Activated naive CD4-positive, alpha-beta T cell treated with anti-CD3 and anti-CD28 coated beads, Interleukin-2, amount 10 ng/mL, durations not matched to agents 7 days and 5 days (primary cell): ENCODE data around the gene ZNF483.
A peak's percentile ranks its signal among the peaks of the same experiment; 100 is the strongest.
"Not testable (repeated sequence)": the region's sequence is repeated elsewhere in the genome, so short reads cannot be mapped to it uniquely, and the experiment has no call there.

Experiments
- CTCF ChIA-PET: fragments of 350-600 bp; sonication (Branson Sonifier 250); formaldehyde crosslinking; loops from one replicate; lab custom pipeline; 2021; ENCODE audit warnings: antibody characterized with exemption; lab: Charles Lee
- DNase-seq: peaks from one replicate; pipeline ENCODE4 v3.0.0-alpha.2; 2020
- H3K27ac Mint-ChIP-seq: one replicate; pipeline ENCODE4 v1.8.0; 2021; ENCODE audit warnings: mild to moderate bottlenecking, moderate library complexity, mixed read lengths
- H3K27me3 Mint-ChIP-seq: one replicate; pipeline ENCODE4 v1.8.0; 2021; ENCODE audit warnings: mild to moderate bottlenecking, mixed read lengths
- H3K36me3 Mint-ChIP-seq: one replicate; pipeline ENCODE4 v1.8.0; 2021; ENCODE audit warnings: mixed read lengths
- H3K4me1 Mint-ChIP-seq: one replicate; pipeline ENCODE4 v1.8.0; 2021; ENCODE audit warnings: mixed read lengths
- H3K4me3 Mint-ChIP-seq: one replicate; pipeline ENCODE4 v1.8.0; 2021; ENCODE audit warnings: mild to moderate bottlenecking, moderate library complexity, mixed read lengths
- H3K9me3 Mint-ChIP-seq: one replicate; pipeline ENCODE4 v1.8.0; 2021; ENCODE audit warnings: mixed read lengths

Gene ZNF483

DNA sequence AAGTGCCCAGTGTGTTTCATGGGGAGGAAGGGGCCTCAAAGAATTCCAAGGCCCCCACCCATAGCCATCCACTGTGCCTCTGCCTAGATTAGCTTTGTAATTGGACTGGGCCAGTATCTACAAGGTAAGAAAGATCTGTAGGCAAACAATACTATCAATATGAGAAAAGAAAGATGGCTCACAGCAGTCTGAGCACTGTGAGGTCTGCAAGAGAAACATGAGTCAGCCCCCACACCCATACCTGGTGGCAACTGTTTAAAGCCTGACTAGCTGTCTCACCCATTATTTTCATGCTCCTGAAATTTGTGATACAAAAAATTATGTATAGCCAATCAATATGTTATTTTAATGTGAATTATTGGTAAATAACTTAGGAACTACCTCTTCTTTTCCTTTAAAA, 10.0 kb upstream of the ZNF483 start:
- Mint-ChIP-seq H3K4me3 (no peak overlapping the region), H3K36me3 (no peaks in the 10 kb centered on the region), H3K4me1 (no peaks in the 10 kb centered on the region), H3K9me3 (peaks cover 4% of the 10 kb centered on the region), H3K27me3 (peaks cover 5% of the 10 kb centered on the region), H3K27ac (no peak overlapping the region)
- CTCF ChIA-PET: no interaction called here
- no peak for DNase-seq

- Mint-ChIP-seq H3K9me3 (no peaks in the 10 kb centered on the region), H3K27me3 (peaks cover 5% of the 10 kb centered on the region), H3K27ac (no peak overlapping the region), H3K4me3 (no peak overlapping the region), H3K36me3 (no peaks in the 10 kb centered on the region), H3K4me1 (no peaks in the 10 kb centered on the region)
- CTCF ChIA-PET: no interaction called here
- DNase-seq: no peak
These were observed 8.9 kb upstream of the ZNF483 start for GRCh38 chr9:111516061-111516465.

- H3K4me3 Mint-ChIP-seq: peak overlapping the region; percentile 83
- peaks cover 5% of the 10 kb centered on the region for H3K27me3 Mint-ChIP-seq
- peaks cover 21% of the 10 kb centered on the region for H3K4me1 Mint-ChIP-seq
- peaks cover 7% of the 10 kb centered on the region for H3K36me3 Mint-ChIP-seq
- DNase-seq: no peak
- CTCF ChIA-PET: no interaction called here
- no peak overlapping the region for H3K27ac Mint-ChIP-seq
- no peaks in the 10 kb centered on the region for H3K9me3 Mint-ChIP-seq
These were observed 286 bp upstream of the ZNF483 start for GRCh38 chr9:111524731-111525055.

DNA sequence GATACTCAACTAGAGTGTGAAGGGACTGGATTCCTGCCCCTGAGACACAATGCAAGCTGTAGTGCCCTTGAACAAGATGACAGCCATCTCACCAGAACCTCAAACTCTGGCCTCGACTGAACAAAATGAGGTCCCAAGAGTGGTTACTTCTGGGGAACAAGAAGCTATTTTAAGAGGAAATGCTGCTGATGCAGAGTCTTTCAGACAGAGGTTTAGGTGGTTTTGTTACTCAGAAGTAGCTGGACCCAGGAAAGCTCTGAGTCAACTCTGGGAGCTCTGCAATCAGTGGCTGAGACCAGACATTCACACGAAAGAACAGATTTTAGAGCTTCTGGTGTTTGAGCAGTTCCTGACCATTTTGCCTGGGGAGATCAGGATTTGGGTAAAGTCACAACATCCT, 2.4 kb downstream of the ZNF483 start:
- H3K9me3 Mint-ChIP-seq: peaks cover 3% of the 10 kb centered on the region
- CTCF ChIA-PET: interaction anchor here (0.9 kb wide), 1 partner anchor 70 kb away, joined by 3 read pairs; no protein-coding TSS in a partner anchor
- H3K4me3 Mint-ChIP-seq: no peak overlapping the region
- H3K27ac Mint-ChIP-seq: no peak overlapping the region
- peaks cover 21% of the 10 kb centered on the region for H3K4me1 Mint-ChIP-seq
- H3K27me3 Mint-ChIP-seq: peaks cover 5% of the 10 kb centered on the region
- DNase-seq: no peak
- peaks cover 7% of the 10 kb centered on the region for H3K36me3 Mint-ChIP-seq

GRCh38 chr9:111529787-111530186, 4.8 kb downstream of the ZNF483 start:
- DNase-seq: no peak
- no peaks in the 10 kb centered on the region for H3K27me3 Mint-ChIP-seq
- peaks cover 11% of the 10 kb centered on the region for H3K36me3 Mint-ChIP-seq
- H3K9me3 Mint-ChIP-seq: peaks cover 6% of the 10 kb centered on the region
- CTCF ChIA-PET: no interaction called here
- no peak overlapping the region for H3K27ac Mint-ChIP-seq
- peaks cover 17% of the 10 kb centered on the region for H3K4me1 Mint-ChIP-seq
- H3K4me3 Mint-ChIP-seq: no peak overlapping the region

DNA sequence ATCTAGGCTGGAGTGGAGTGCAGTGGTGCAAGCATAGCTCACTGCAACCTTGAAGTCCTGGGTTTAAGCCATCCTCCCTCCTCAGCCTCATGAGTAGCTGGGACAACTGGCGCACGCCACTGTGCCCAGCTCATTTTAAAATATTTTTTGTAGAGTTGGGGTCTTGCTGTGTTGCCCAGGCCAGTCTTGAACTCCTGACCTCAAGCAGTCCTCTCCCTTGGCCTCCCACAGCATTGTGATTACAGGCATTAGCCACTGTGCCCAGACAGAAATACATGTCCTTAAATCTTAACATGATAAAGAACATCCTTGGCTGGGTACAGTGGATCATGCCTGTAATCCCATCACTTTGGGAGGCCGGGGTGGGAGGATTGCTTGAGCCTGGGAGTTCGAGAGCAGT, 6.7 kb downstream of the ZNF483 start:
- H3K4me1 Mint-ChIP-seq: peaks cover 6% of the 10 kb centered on the region
- DNase-seq: no peak
- CTCF ChIA-PET: no interaction called here
- peaks cover 12% of the 10 kb centered on the region for H3K9me3 Mint-ChIP-seq
- no peak overlapping the region for H3K27ac Mint-ChIP-seq
- H3K27me3 Mint-ChIP-seq: no peaks in the 10 kb centered on the region
- H3K4me3 Mint-ChIP-seq: no peak overlapping the region
- H3K36me3 Mint-ChIP-seq: peaks cover 14% of the 10 kb centered on the region

- Mint-ChIP-seq H3K4me1 (no peaks in the 10 kb centered on the region), H3K9me3 (peaks cover 16% of the 10 kb centered on the region), H3K27me3 (no peaks in the 10 kb centered on the region), H3K4me3 (no peak overlapping the region), H3K27ac (no peak overlapping the region), H3K36me3 (peaks cover 16% of the 10 kb centered on the region)
- DNase-seq: no peak
- CTCF ChIA-PET: no interaction called here
These were observed 8.3 kb downstream of the ZNF483 start for GRCh38 chr9:111533099-111533790.

DNA sequence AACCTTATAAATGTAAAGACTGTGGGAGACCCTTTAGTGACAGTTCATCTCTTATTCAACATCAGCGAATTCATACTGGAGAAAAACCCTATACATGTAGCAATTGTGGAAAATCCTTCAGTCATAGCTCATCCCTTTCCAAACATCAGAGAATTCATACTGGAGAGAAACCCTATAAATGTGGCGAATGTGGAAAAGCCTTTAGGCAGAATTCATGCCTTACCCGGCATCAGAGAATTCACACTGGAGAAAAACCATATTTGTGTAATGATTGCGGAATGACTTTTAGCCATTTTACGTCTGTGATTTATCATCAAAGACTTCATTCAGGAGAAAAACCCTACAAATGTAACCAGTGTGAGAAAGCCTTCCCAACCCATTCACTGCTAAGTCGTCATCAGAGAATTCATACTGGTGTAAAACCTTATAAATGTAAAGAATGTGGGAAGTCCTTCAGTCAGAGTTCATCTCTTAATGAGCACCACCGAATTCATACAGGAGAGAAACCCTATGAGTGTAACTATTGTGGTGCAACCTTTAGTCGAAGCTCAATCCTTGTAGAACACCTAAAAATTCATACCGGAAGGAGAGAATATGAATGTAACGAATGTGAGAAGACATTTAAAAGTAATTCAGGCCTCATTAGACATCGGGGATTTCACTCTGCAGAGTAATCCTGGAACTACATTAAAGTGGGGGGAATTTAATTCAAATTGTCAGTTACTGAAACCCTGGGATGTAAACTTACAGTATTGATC, 17.7 kb downstream of the ZNF483 start:
- CTCF ChIA-PET: no interaction called here
- H3K36me3 Mint-ChIP-seq: peaks cover 30% of the 10 kb centered on the region

DNA sequence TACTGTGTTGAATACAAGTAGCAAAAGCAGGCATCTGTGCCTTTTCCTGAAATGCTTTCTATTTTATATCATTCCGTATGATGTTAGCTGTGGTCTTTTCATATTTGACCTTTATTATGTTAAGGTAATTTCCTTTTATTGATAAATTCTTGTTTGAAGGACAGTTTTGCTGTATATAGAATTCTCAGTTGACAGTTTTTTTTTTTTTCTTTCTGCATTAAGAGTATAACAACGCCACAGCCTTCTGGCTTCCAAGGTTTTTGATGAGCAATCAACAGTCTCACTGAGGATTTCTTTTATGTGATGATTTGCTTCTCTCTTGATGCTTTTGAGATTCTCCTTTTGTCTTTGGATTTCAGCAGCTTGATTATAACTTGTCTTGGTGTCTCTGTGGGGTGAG, 23.6 kb downstream of the ZNF483 start:
- H3K27ac Mint-ChIP-seq: no peak overlapping the region
- H3K27me3 Mint-ChIP-seq: no peaks in the 10 kb centered on the region
- peaks cover 61% of the 10 kb centered on the region for H3K9me3 Mint-ChIP-seq
- CTCF ChIA-PET: no interaction called here
- H3K4me1 Mint-ChIP-seq: no peaks in the 10 kb centered on the region
- peaks cover 8% of the 10 kb centered on the region for H3K36me3 Mint-ChIP-seq
- DNase-seq: no peak
- H3K4me3 Mint-ChIP-seq: no peak overlapping the region

More for the DNA sequence above, 17.7 kb downstream of the ZNF483 start:
- peaks cover 68% of the 10 kb centered on the region for H3K9me3 Mint-ChIP-seq
- H3K4me3 Mint-ChIP-seq: no peak overlapping the region
- no peak for DNase-seq
- no peaks in the 10 kb centered on the region for H3K27me3 Mint-ChIP-seq
- H3K4me1 Mint-ChIP-seq: no peaks in the 10 kb centered on the region
- no peak overlapping the region for H3K27ac Mint-ChIP-seq

DNA sequence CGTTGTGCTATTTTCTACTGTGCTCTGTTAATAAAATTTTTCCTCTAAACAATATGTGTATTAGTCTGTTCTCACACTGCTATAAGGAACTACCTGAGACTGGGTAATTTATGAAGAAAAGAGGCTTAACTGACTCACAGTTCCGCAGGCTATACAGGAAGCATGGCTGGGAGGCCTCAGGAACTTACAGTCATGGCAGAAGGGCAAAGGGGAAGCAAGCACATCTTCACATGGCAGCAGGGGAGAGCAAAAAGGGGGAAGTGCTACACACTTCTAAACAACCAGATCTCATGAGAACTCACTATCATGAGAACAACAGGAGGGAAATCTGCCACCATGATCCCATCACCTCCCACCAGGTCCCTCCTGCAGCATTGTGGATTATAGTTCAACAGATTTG, 30.4 kb downstream of the ZNF483 start:
- CTCF ChIA-PET, H3K4me3 Mint-ChIP-seq, H3K27me3 Mint-ChIP-seq, DNase-seq, H3K4me1 Mint-ChIP-seq, H3K36me3 Mint-ChIP-seq, H3K27ac Mint-ChIP-seq: not testable (repeated sequence)
- H3K9me3 Mint-ChIP-seq: peaks cover 55% of the 10 kb centered on the region

GRCh38 chr9:111559000-111559610, 34.1 kb downstream of the ZNF483 start:
- H3K27me3 Mint-ChIP-seq: no peaks in the 10 kb centered on the region
- H3K4me1 Mint-ChIP-seq: no peaks in the 10 kb centered on the region
- H3K4me3 Mint-ChIP-seq: no peak overlapping the region
- no peak for DNase-seq
- H3K36me3 Mint-ChIP-seq: no peaks in the 10 kb centered on the region
- H3K9me3 Mint-ChIP-seq: peaks cover 52% of the 10 kb centered on the region
- CTCF ChIA-PET: no interaction called here
- no peak overlapping the region for H3K27ac Mint-ChIP-seq

- no peaks in the 10 kb centered on the region for H3K4me1 Mint-ChIP-seq
- no peak overlapping the region for H3K27ac Mint-ChIP-seq
- H3K36me3 Mint-ChIP-seq: no peaks in the 10 kb centered on the region
- DNase-seq: no peak
- no peaks in the 10 kb centered on the region for H3K27me3 Mint-ChIP-seq
- CTCF ChIA-PET: no interaction called here
- H3K9me3 Mint-ChIP-seq: peaks cover 32% of the 10 kb centered on the region
- H3K4me3 Mint-ChIP-seq: no peak overlapping the region
These were observed 36.3 kb downstream of the ZNF483 start for GRCh38 chr9:111561165-111561719.

GRCh38 chr9:111566234-111566633, 41.3 kb downstream of the ZNF483 start:
- H3K9me3 Mint-ChIP-seq: peaks cover 40% of the 10 kb centered on the region
- no peaks in the 10 kb centered on the region for H3K27me3 Mint-ChIP-seq
- no peaks in the 10 kb centered on the region for H3K4me1 Mint-ChIP-seq
- CTCF ChIA-PET: no interaction called here
- no peak for DNase-seq
- H3K27ac Mint-ChIP-seq: no peak overlapping the region
- no peaks in the 10 kb centered on the region for H3K36me3 Mint-ChIP-seq
- no peak overlapping the region for H3K4me3 Mint-ChIP-seq

DNA sequence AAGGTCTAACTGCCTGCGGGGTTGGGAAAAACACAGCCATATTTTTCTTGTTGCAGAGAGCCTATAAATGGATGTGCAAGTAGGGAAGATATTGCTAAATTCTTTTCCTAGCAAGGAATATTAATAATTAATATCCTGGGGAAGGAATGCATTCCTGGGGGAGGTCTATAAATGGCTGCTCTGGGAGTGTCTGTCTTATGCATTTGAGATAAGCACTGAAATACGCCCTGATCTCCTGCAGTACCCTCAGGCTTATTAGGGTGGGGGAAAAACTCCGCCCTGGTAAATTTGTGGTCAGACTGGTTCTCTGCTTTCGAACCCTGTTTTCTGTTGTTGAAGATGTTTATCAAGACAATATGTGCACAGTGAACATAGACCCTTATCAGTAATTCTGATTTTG, 43.1 kb downstream of the ZNF483 start:
- H3K27ac Mint-ChIP-seq, H3K4me1 Mint-ChIP-seq, H3K4me3 Mint-ChIP-seq, H3K36me3 Mint-ChIP-seq, H3K27me3 Mint-ChIP-seq, DNase-seq, CTCF ChIA-PET: not testable (repeated sequence)
- peaks cover 40% of the 10 kb centered on the region for H3K9me3 Mint-ChIP-seq
